22Rv1 (cell line): ENCODE data around the gene STMN1.

Experiments
- CTCF ChIP-seq: fragments of 450-650 bp; IDR thresholded peaks from 2 replicates; pipeline ENCODE4 v1.5.1; 2017; ENCODE audit warnings: mild to moderate bottlenecking
- ZFX ChIP-seq: fragments of 450-650 bp; IDR thresholded peaks from 2 replicates; pipeline ENCODE4 v1.6.1; 2017; ENCODE audit warnings: antibody characterized with exemption, borderline replicate concordance

- TF ChIP-seq CTCF: no peak
- TF ChIP-seq ZFX: no peak
These were observed 42.4 kb upstream of the STMN1 start for GRCh38 chr1:25948641-25949040.
